IMR-90 (cell line): ENCODE measurements around the gene ACSL6. TPM values are rescaled to one million over a fixed set of nuclear protein-coding genes. Genes with fewer than 3 reads are reported as not detected.

Source experiments
- ATAC-seq: fragments of 200-7000 bp; cut with Tn5 transposase; 2 replicates; pipeline ENCODE4 v1.9.1; 2020; ENCODE audit warnings: low read depth, mild to moderate bottlenecking, moderate library complexity
- BruUV-seq: library from RNA; stranded (reverse); fragments of 400-500 nt; replicated peaks from 2 replicates; lab custom pipeline; 2021; lab: Mats Ljungman, UMichigan
- CTCF ChIA-PET: fragments of 300-600 bp; formaldehyde crosslinking; extraction: SDS; loops from one replicate; lab custom pipeline; 2021; ENCODE audit warnings: antibody characterized with exemption; lab: Yijun Ruan, JAX
- POLR2A ChIA-PET: fragments of 300-600 bp; sonication (Branson Sonifier 250); formaldehyde crosslinking; loops from one replicate; lab custom pipeline; 2022; ENCODE audit warnings: antibody characterized with exemption; ENCODE audit not compliant: unreplicated experiment; lab: Charles Lee
- DNase-seq: peaks from one replicate; pipeline ENCODE4 v3.0.0; 2013
- H2AFZ ChIP-seq: replicated peaks from 2 replicates; pipeline ENCODE3; 2013; ENCODE audit warnings: low read length, mild to moderate bottlenecking; ENCODE audit not compliant: poor library complexity
- H2AK5ac ChIP-seq: 2 replicates; pipeline ENCODE4 v1.6.1; 2013; ENCODE audit warnings: low read depth, low read length, inconsistent platforms
- H2AK9ac ChIP-seq: replicated peaks from 2 replicates; pipeline ENCODE3; 2013; ENCODE audit warnings: mild to moderate bottlenecking, low read depth, low read length, moderate library complexity; ENCODE audit not compliant: poor library complexity
- H2BK120ac ChIP-seq: 2 replicates; pipeline ENCODE4 v1.6.1; 2013; ENCODE audit warnings: low read depth, low read length, inconsistent platforms
- H2BK15ac ChIP-seq: 3 replicates; pipeline ENCODE4 v1.6.1; 2013; ENCODE audit warnings: low read depth, low read length, inconsistent platforms
- H2BK20ac ChIP-seq: 2 replicates; pipeline ENCODE4 v1.6.1; 2013; ENCODE audit warnings: low read depth, mild to moderate bottlenecking, inconsistent platforms, low read length, moderate library complexity
- H2BK5ac ChIP-seq: 2 replicates; pipeline ENCODE4 v1.6.1; 2013; ENCODE audit warnings: mild to moderate bottlenecking, low read depth, low read length, inconsistent platforms; ENCODE audit not compliant: poor library complexity, severe bottlenecking
- H3K14ac ChIP-seq: replicated peaks from 2 replicates; pipeline ENCODE4 v1.6.1; 2013; ENCODE audit warnings: low read depth, low read length, inconsistent platforms
- H3K18ac ChIP-seq: 2 replicates; pipeline ENCODE4 v1.6.1; 2013; ENCODE audit warnings: low read depth, low read length, control low read depth
- H3K23ac ChIP-seq: 2 replicates; pipeline ENCODE4 v1.6.1; 2013; ENCODE audit warnings: low read depth, low read length, inconsistent platforms
- H3K27ac ChIP-seq: 2 replicates; pipeline ENCODE4 v1.5.1; 2013; ENCODE audit warnings: mild to moderate bottlenecking, control low read depth, low read length; ENCODE audit not compliant: insufficient read depth
- H3K27me3 ChIP-seq: 2 replicates; pipeline ENCODE4 v1.6.1; 2013; ENCODE audit warnings: low read length; ENCODE audit not compliant: control insufficient read depth, insufficient read depth
- H3K36me3 ChIP-seq: 2 replicates; pipeline ENCODE4 v1.6.1; 2013; ENCODE audit warnings: low read length, mixed read lengths; ENCODE audit not compliant: control insufficient read depth, insufficient read depth
- H3K4ac ChIP-seq: 2 replicates; pipeline ENCODE4 v1.6.1; 2013; ENCODE audit warnings: low read depth, low read length, inconsistent platforms
- H3K4me1 ChIP-seq: 2 replicates; pipeline ENCODE4 v1.6.1; 2013; ENCODE audit warnings: low read length, mixed read lengths; ENCODE audit not compliant: control insufficient read depth, insufficient read depth
- H3K4me2 ChIP-seq: 2 replicates; pipeline ENCODE4 v1.6.1; 2013; ENCODE audit warnings: low read depth, mild to moderate bottlenecking, control low read depth, low read length, moderate library complexity
- H3K4me3 ChIP-seq: 2 replicates; pipeline ENCODE4 v1.5.1; 2013; ENCODE audit warnings: low read depth, mild to moderate bottlenecking, control low read depth, low read length, moderate library complexity; ENCODE audit not compliant: insufficient read depth
- H3K56ac ChIP-seq: 2 replicates; pipeline ENCODE4 v1.6.1; 2013; ENCODE audit warnings: low read length, inconsistent platforms; ENCODE audit not compliant: insufficient read depth; ENCODE audit errors: extremely low read depth
- H3K79me1 ChIP-seq, 2 experiments: 2 replicates each; pipeline ENCODE4 v1.6.1; 2013; ENCODE audit warnings: low read length in 2 of 2, inconsistent platforms in 1 of 2, low read depth in 1 of 2
- H3K9ac ChIP-seq: 2 replicates; pipeline ENCODE4 v1.6.1; 2013; ENCODE audit warnings: low read depth, low read length, control low read depth
- H3K9me1 ChIP-seq: 2 replicates; pipeline ENCODE4 v1.6.1; 2013; ENCODE audit warnings: low read length, inconsistent platforms; ENCODE audit not compliant: insufficient read depth
- H3K9me3 ChIP-seq: 2 replicates; pipeline ENCODE4 v1.6.1; 2013; ENCODE audit warnings: low read length; ENCODE audit not compliant: control insufficient read depth, insufficient read depth
- H4K20me1 ChIP-seq: 2 replicates; pipeline ENCODE4 v1.6.1; 2013; ENCODE audit warnings: low read length, inconsistent platforms; ENCODE audit not compliant: insufficient read depth
- H4K5ac ChIP-seq: 2 replicates; pipeline ENCODE4 v1.6.1; 2013; ENCODE audit warnings: mild to moderate bottlenecking, low read depth, low read length, control low read depth
- H4K8ac ChIP-seq, 2 experiments: 2 replicates each; pipeline ENCODE4 v1.6.1; 2013; ENCODE audit warnings: low read depth in 2 of 2, low read length in 2 of 2, control low read depth in 1 of 2, inconsistent platforms in 1 of 2
- H4K91ac ChIP-seq: 2 replicates; pipeline ENCODE4 v1.6.1; 2013; ENCODE audit warnings: low read depth, low read length, inconsistent platforms; ENCODE audit not compliant: insufficient read depth
- CEBPB ChIP-seq: IDR thresholded peaks from 2 replicates; pipeline ENCODE4 v1.6.1; 2012; ENCODE audit warnings: low read depth, low read length, improper control_type of control experiment
- FOS ChIP-seq: fragments of 150-350 bp; IDR thresholded peaks from 2 replicates; pipeline ENCODE4 v1.6.1; 2016; ENCODE audit warnings: low read depth, low read length
- MXI1 ChIP-seq: IDR thresholded peaks from 2 replicates; pipeline ENCODE4 v1.6.1; 2012; ENCODE audit warnings: low read depth, mild to moderate bottlenecking, low read length, moderate library complexity, borderline replicate concordance
- NFE2L2 ChIP-seq: fragments of 150-350 bp; IDR thresholded peaks from 2 replicates; pipeline ENCODE4 v1.6.1; 2016; ENCODE audit warnings: low read depth, mild to moderate bottlenecking, low read length
- POLR2A ChIP-seq: IDR thresholded peaks from 2 replicates; pipeline ENCODE4 v1.6.1; 2012; ENCODE audit warnings: mild to moderate bottlenecking, low read depth, low read length
- WGBS, 2 experiments: methylation state at CpG; one replicate each; pipeline versions ENCODE4 v1.1.5 to v1.1.7; 2013; ENCODE audit warnings: missing lambda C conversion rate in 2 of 2; ENCODE audit not compliant: insufficient read length in 1 of 2; ENCODE audit errors: extremely low coverage in 2 of 2; 5-methylcytosine and 5-hydroxymethylcytosine counted together
- dilution Hi-C: fragments of 300-500 bp; cut with HindIII; formaldehyde crosslinking; loops from one replicate; pipeline ENCODE4 v1.14.3; 2018; ENCODE audit warnings: low sequenced_read_pairs; ENCODE audit not compliant: unreplicated experiment
- in situ Hi-C: fragments of 300-500 bp; cut with MboI; formaldehyde crosslinking; loops from 3 replicates; pipeline ENCODE4 v1.14.3; 2019; ENCODE audit warnings: low sequenced_read_pairs, inconsistent platforms, mixed read lengths
- intact Hi-C: fragments of 100-400 bp; cut with micrococcal nuclease; formaldehyde crosslinking; loops from 2 replicates; pipeline ENCODE4 v1.10.0; 2022
- polyA plus RNA-seq, 3 experiments: library from polyadenylated mRNA; depleted of rRNA; stranded (reverse); fragments of >200 nt; gene quantifications; 2 replicates each; pipeline ENCODE4 v1.2.3, GENCODE V29; 2012; ENCODE audit warnings: low replicate concordance in 1 of 3
- total RNA-seq: library from RNA; depleted of rRNA; stranded (reverse); fragments of >200 nt; gene quantifications from 2 replicates; pipeline ENCODE4 v1.2.3, GENCODE V29; 2012

The ACSL6 gene
- total and polyA plus RNA-seq, 2 of the 4 experiments (the other 2 are of a cell fraction), result not detected

DNA sequence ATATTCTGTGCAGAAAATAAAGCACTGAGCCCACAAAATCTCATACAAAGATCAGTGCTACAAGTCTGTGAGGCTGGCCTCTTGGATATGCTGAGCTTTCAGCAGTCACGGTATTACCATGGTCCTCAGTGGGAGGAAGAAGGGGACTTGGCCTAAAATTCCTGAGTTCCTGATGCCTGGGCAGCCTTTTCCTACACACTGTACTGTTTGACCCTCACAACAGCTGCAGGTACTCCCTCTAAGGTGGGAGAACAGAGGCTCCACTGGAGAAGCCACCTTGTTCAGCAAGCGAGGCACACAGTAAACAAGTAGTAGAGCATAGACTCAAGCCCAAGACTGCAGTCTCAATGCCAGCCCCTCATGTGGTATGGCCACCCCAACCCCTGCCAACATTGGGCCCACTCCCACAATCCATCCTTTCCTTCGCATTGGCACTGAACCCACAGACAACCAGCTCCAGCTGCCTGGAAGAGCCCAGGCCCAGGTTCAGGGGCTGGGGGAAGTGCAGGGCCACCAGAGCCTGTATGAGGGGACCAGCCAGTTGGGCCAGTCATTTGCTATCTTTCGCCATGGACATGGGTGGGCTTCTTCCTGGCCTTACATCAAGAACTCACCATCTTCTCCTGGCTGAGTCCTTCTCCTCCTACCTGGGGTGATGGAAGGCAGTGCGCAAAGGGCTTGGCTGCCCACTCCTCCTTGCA, 14.3 kb downstream of the ACSL6 start:
- Histone ChIP-seq H3K18ac (no peak overlapping the region), H3K14ac (no peak overlapping the region), H3K4me3 (no peak overlapping the region), H3K9ac (no peak overlapping the region), H3K4me2 (no peak overlapping the region), H2BK5ac (no peak overlapping the region), H3K79me1 (no peaks in the 10 kb centered on the region), H3K9me3 (no peaks in the 10 kb centered on the region), H2BK120ac (no peak overlapping the region), H2BK20ac (no peak overlapping the region), H3K27me3 (peaks cover 20% of the 10 kb centered on the region), H3K4me1 (0 out of 2 replicates have a peak, but pooled peaks cover 2% of the 10 kb centered on the region), H2AK5ac (no peak overlapping the region), H3K36me3 (no peaks in the 10 kb centered on the region), H4K91ac (no peak overlapping the region), H4K8ac (no peak overlapping the region), H3K9me1 (no peaks in the 10 kb centered on the region), H4K20me1 (no peaks in the 10 kb centered on the region), H3K4ac (no peak overlapping the region), H3K27ac (no peak overlapping the region), H2AK9ac (no peak overlapping the region), H4K5ac (no peak overlapping the region), H2AFZ (no peak overlapping the region), H3K56ac (no peak overlapping the region), H3K23ac (no peak overlapping the region), H2BK15ac (no peak overlapping the region)
- ATAC-seq (no peak), DNase-seq (no peak)
- in situ Hi-C loops (no loop called here), dilution Hi-C loops (no loop called here), intact Hi-C loops (no loop called here)
- 100% methylated on average over 1 of the region's 5 CpGs; no CpG with 5 or more reads in 1 of the 2 experiments for WGBS, 2 experiments
- POLR2A ChIA-PET, result no interaction called here
- no TSS peak for BruUV-seq
- CTCF ChIA-PET, result interaction anchor here (1.1 kb wide), 1 partner anchor 11 kb away, joined by 3 read pairs; no protein-coding TSS in a partner anchor
- TF ChIP-seq NFE2L2 (no peak), POLR2A (no peak), FOS (no peak), CEBPB (no peak), MXI1 (no peak)
